ENCODE measurements around the gene CSNK1D.

DNA sequence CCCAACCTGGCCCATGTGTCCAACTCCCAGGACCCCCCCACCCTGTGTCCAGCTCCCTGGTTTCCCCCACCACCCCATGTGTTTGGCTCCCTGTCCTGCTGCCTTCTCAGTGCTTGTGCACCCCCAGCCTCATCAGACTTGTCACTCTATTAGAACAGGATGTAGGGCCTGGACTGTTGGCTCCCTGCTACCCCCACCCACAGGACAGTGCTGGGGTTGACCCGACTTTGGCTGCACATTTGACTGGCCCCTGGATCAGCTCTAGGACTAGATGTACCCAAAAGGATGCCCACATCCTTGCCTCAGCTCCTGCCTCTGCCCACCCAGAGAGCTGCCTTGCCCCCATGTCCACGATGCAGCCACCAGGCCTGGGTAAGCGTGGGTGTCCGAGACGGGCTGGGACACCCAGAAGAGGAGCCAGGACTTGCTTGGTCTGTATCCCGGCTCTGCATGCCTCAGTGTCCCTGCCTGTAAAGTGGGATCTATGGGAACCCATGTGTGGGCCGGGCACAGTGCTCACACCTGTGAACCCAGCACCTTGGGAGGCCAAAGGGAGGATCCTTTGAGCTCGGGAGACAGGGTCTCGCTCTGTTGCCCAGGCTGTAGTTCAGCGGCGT lies 59.4 kb downstream of the CSNK1D start:
- TF ChIP-seq, protein P1, sequence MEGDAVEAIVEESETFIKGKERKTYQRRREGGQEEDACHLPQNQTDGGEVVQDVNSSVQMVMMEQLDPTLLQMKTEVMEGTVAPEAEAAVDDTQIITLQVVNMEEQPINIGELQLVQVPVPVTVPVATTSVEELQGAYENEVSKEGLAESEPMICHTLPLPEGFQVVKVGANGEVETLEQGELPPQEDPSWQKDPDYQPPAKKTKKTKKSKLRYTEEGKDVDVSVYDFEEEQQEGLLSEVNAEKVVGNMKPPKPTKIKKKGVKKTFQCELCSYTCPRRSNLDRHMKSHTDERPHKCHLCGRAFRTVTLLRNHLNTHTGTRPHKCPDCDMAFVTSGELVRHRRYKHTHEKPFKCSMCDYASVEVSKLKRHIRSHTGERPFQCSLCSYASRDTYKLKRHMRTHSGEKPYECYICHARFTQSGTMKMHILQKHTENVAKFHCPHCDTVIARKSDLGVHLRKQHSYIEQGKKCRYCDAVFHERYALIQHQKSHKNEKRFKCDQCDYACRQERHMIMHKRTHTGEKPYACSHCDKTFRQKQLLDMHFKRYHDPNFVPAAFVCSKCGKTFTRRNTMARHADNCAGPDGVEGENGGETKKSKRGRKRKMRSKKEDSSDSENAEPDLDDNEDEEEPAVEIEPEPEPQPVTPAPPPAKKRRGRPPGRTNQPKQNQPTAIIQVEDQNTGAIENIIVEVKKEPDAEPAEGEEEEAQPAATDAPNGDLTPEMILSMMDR (conservative IDR thresholded peaks at IDR 0.05; ENCODE audit: low read length) = no peak
- TF ChIP-seq EZH2phosphoT487 (IDR thresholded peaks at IDR 0.05; ENCODE audit: borderline replicate concordance) = no peak
